ENCODE measurements around the gene TXNRD2.

DNA sequence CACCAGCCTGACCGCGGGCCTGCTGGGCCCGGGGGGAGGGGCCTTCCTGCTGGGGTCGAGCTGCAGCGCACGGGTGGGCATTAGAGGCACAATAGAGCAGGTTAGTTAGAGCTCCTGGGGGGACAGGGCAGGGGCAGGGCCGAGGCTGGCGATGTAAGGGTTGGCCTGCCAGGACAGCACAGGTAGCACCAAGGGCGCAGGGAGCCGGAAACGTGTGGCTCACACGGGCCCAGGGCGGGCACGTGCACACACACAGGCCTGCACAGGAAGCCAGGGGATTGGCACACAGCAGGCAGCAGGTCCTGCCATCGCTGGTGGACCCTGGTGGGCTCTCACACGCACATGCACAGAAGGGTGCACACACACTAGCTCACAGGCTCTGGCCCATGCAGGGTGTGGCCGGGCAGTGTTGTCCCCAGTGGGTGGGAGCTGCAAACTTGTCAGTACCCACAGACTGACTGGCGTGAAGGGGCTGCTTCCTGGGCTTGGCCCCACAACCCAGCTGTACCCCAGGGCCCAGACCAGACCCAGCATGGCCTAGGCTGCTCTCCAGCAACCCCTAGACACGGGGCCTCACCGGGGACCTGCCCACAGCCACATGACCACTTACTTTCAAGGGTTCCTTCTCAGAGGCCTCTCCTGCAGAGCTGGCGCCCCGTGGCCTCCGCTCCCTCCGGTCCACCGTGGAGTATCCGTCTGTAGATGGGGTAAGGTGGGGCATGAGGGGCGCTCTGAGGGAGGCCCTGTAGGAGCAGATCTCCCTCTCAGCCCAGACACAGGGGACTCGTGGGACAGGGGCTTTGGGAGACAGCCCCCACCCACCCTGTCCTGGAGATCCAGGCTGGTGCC lies 29.9 kb upstream of the TXNRD2 start:
- TF ChIP-seq ZNF274 (IDR thresholded peaks at IDR 0.05; ENCODE audit: low read depth, low read length) (no peak), YY1 (IDR thresholded peaks at IDR 0.05; ENCODE audit: insufficient read depth, insufficient read length) (no peak), SUZ12 (IDR thresholded peaks at IDR 0.05; ENCODE audit: extremely low read depth, insufficient read depth, insufficient read length) (no peak)

Measured in NT2/D1 (cell line).